Trophoblast cell (in vitro differentiated cells and primary cell): ENCODE measurements around the gene ITGB5.

Experiments
- DNase-seq, 2 donors: peaks; one replicate each; pipeline ENCODE4 v3.0.0-alpha.2; 2016
- H2AFZ ChIP-seq: 2 replicates; pipeline ENCODE4 v1.6.1; 2013; ENCODE audit warnings: low read length, moderate library complexity, mild to moderate bottlenecking; ENCODE audit not compliant: insufficient read depth, poor library complexity
- H2AK5ac ChIP-seq: 2 replicates; pipeline ENCODE4 v1.6.1; 2013; ENCODE audit warnings: mild to moderate bottlenecking, low read length
- H2BK120ac ChIP-seq: 2 replicates; pipeline ENCODE4 v1.6.1; 2013; ENCODE audit warnings: low read length, mild to moderate bottlenecking, moderate library complexity; ENCODE audit not compliant: insufficient read depth, poor library complexity
- H2BK12ac ChIP-seq: 2 replicates; pipeline ENCODE4 v1.6.1; 2013; ENCODE audit warnings: mild to moderate bottlenecking, low read length, moderate library complexity
- H2BK5ac ChIP-seq: 2 replicates; pipeline ENCODE4 v1.6.1; 2013; ENCODE audit warnings: low read length, low read depth, moderate library complexity, mild to moderate bottlenecking; ENCODE audit not compliant: poor library complexity
- H3K14ac ChIP-seq: 2 replicates; pipeline ENCODE4 v1.6.1; 2013; ENCODE audit warnings: mild to moderate bottlenecking, low read length
- H3K18ac ChIP-seq: 2 replicates; pipeline ENCODE4 v1.6.1; 2013; ENCODE audit warnings: mild to moderate bottlenecking, low read length
- H3K23ac ChIP-seq: 2 replicates; pipeline ENCODE4 v1.6.1; 2013; ENCODE audit warnings: low read length
- H3K27ac ChIP-seq: 2 replicates; pipeline ENCODE4 v1.5.1; 2013; ENCODE audit warnings: low read depth, mild to moderate bottlenecking, inconsistent platforms, low read length, moderate library complexity
- H3K27me3 ChIP-seq: 2 replicates; pipeline ENCODE4 v1.6.1; 2013; ENCODE audit warnings: inconsistent platforms, mild to moderate bottlenecking, low read length, moderate library complexity; ENCODE audit not compliant: insufficient read depth
- H3K36me3 ChIP-seq, 2 experiments: 1 replicate in 1 of 2; 2 replicates in 1 of 2; pipeline ENCODE4 v1.6.1; 2013; ENCODE audit warnings: low read length in 2 of 2, mild to moderate bottlenecking in 2 of 2, moderate library complexity in 1 of 2; ENCODE audit not compliant: insufficient read depth in 2 of 2, control insufficient read depth in 1 of 2
- H3K4ac ChIP-seq: 2 replicates; pipeline ENCODE4 v1.6.1; 2013; ENCODE audit warnings: low read depth, mild to moderate bottlenecking, low read length, moderate library complexity
- H3K4me1 ChIP-seq, 2 experiments: 1 replicate in 1 of 2; 2 replicates in 1 of 2; pipeline ENCODE4 v1.6.1; 2013; ENCODE audit warnings: low read length in 2 of 2, mild to moderate bottlenecking in 2 of 2, moderate library complexity in 1 of 2; ENCODE audit not compliant: insufficient read depth in 2 of 2, control insufficient read depth in 1 of 2
- H3K4me2 ChIP-seq: 2 replicates; pipeline ENCODE4 v1.6.1; 2013; ENCODE audit warnings: inconsistent platforms, mild to moderate bottlenecking, low read length, moderate library complexity
- H3K4me3 ChIP-seq: 2 replicates; pipeline ENCODE4 v1.5.1; 2013; ENCODE audit warnings: mild to moderate bottlenecking, low read depth, low read length, inconsistent platforms
- H3K79me1 ChIP-seq: one replicate; pipeline ENCODE4 v1.6.1; 2013; ENCODE audit warnings: low read length
- H3K79me2 ChIP-seq: 2 replicates; pipeline ENCODE4 v1.6.1; 2013; ENCODE audit warnings: low read length, mild to moderate bottlenecking; ENCODE audit not compliant: control insufficient read depth, insufficient read depth, poor library complexity
- H3K9ac ChIP-seq: 2 replicates; pipeline ENCODE4 v1.6.1; 2013; ENCODE audit warnings: mild to moderate bottlenecking, low read length
- H3K9me3 ChIP-seq: 2 replicates; pipeline ENCODE4 v1.6.1; 2013; ENCODE audit warnings: low read depth, mild to moderate bottlenecking, control low read depth, inconsistent platforms, low read length; ENCODE audit not compliant: insufficient read depth
- H4K12ac ChIP-seq: 2 replicates; pipeline ENCODE4 v1.6.1; 2013; ENCODE audit warnings: low read depth, mild to moderate bottlenecking, low read length, moderate library complexity
- H4K8ac ChIP-seq: 2 replicates; pipeline ENCODE4 v1.6.1; 2013; ENCODE audit warnings: low read depth, mild to moderate bottlenecking, low read length, moderate library complexity
- H4K91ac ChIP-seq: one replicate; pipeline ENCODE4 v1.6.1; 2013; ENCODE audit warnings: low read depth, mild to moderate bottlenecking, low read length, moderate library complexity
- WGBS: extraction: QIAGEN DNeasy Blood & Tissue Kit; methylation state at CpG from one replicate; pipeline ENCODE4 v1.1.7; 2013; ENCODE audit warnings: missing lambda C conversion rate; ENCODE audit not compliant: insufficient read length, insufficient coverage; ENCODE audit errors: extremely low coverage; 5-methylcytosine and 5-hydroxymethylcytosine counted together

Gene ITGB5

GRCh38 chr3:124881976-124882697 is 5.0 kb downstream of the ITGB5 start:
- Histone ChIP-seq H3K27ac (peak overlapping the region; percentile 9), H2BK5ac (no peak overlapping the region), H2AK5ac (no peak overlapping the region), H3K23ac (no peak overlapping the region), H3K4me2 (no peak overlapping the region), H3K27me3 (no peaks in the 10 kb centered on the region), H3K79me1 (peaks cover 14% of the 10 kb centered on the region), H3K14ac (no peak overlapping the region), H3K9me3 (no peaks in the 10 kb centered on the region), H3K36me3 (peaks cover 2 to 5% of the 10 kb centered on the region in 2 experiments), H2BK120ac (no peak overlapping the region), H3K4ac (peak overlapping the region; percentile 90), H3K9ac (no peak overlapping the region), H4K91ac (no peak overlapping the region), H4K8ac (no peak overlapping the region), H2AFZ (no peak overlapping the region), H4K12ac (no peak overlapping the region), H3K18ac (no peak overlapping the region), H3K4me1 (peaks cover 31 to 43% of the 10 kb centered on the region in 2 experiments), H2BK12ac (no peak overlapping the region), H3K79me2 (peaks cover 36% of the 10 kb centered on the region), H3K4me3 (no peak overlapping the region)
- DNase-seq, result no peak
- no CpG with 5 or more reads among the region's 11 CpGs for WGBS

GRCh38 chr3:124879337-124879680 is 7.9 kb downstream of the ITGB5 start:
- Histone ChIP-seq H2AFZ (no peak overlapping the region), H3K9ac (no peak overlapping the region), H2BK120ac (no peak overlapping the region), H2AK5ac (no peak overlapping the region), H3K36me3 (peaks cover 2 to 5% of the 10 kb centered on the region in 2 experiments), H3K4me2 (no peak overlapping the region), H3K4ac (peak overlapping the region; percentile 90), H3K79me2 (peaks cover 27% of the 10 kb centered on the region), H3K27me3 (no peaks in the 10 kb centered on the region), H2BK12ac (no peak overlapping the region), H3K4me1 (peaks cover 24 to 43% of the 10 kb centered on the region in 2 experiments), H3K4me3 (no peak overlapping the region), H3K9me3 (no peaks in the 10 kb centered on the region), H3K14ac (no peak overlapping the region), H3K79me1 (peaks cover 2% of the 10 kb centered on the region), H4K8ac (no peak overlapping the region), H4K12ac (no peak overlapping the region), H4K91ac (no peak overlapping the region), H3K18ac (no peak overlapping the region), H2BK5ac (no peak overlapping the region), H3K23ac (no peak overlapping the region), H3K27ac (no peak overlapping the region)
- DNase-seq, result no peak

- H3K4me1 ChIP-seq, result peaks cover 20 to 40% of the 10 kb centered on the region in 2 experiments
- no peak overlapping the region for H4K12ac ChIP-seq
- no peak overlapping the region for H3K18ac ChIP-seq
- H3K79me2 ChIP-seq, result peaks cover 27% of the 10 kb centered on the region
- no peak overlapping the region for H3K23ac ChIP-seq
- H3K79me1 ChIP-seq, result peaks cover 2% of the 10 kb centered on the region
- no peak overlapping the region for H2BK120ac ChIP-seq
- no peak overlapping the region for H3K4me2 ChIP-seq
- H4K8ac ChIP-seq, result no peak overlapping the region
- H4K91ac ChIP-seq, result no peak overlapping the region
- H3K14ac ChIP-seq, result no peak overlapping the region
- H2AK5ac ChIP-seq, result no peak overlapping the region
- no peak overlapping the region for H3K4me3 ChIP-seq
- H2BK5ac ChIP-seq, result no peak overlapping the region
- H3K9ac ChIP-seq, result no peak overlapping the region
- H2BK12ac ChIP-seq, result no peak overlapping the region
- H2AFZ ChIP-seq, result no peak overlapping the region
- H3K27me3 ChIP-seq, result no peaks in the 10 kb centered on the region
- H3K36me3 ChIP-seq, result peaks cover 2 to 5% of the 10 kb centered on the region in 2 experiments
- peak overlapping the region; percentile 90 for H3K4ac ChIP-seq
- DNase-seq, result no peak
- H3K27ac ChIP-seq, result no peak overlapping the region
- H3K9me3 ChIP-seq, result no peaks in the 10 kb centered on the region
- no CpG with 5 or more reads among the region's 6 CpGs for WGBS
These were observed 8.4 kb downstream of the ITGB5 start for GRCh38 chr3:124878561-124879336.

- peaks cover 16 to 34% of the 10 kb centered on the region in 2 experiments for H3K4me1 ChIP-seq
- peak in 1 of 2 donors; percentile 4 for DNase-seq
- H4K91ac ChIP-seq, result no peak overlapping the region
- H3K79me1 ChIP-seq, result peaks cover 2% of the 10 kb centered on the region
- H3K4me2 ChIP-seq, result no peak overlapping the region
- H3K4me3 ChIP-seq, result no peak overlapping the region
- H3K79me2 ChIP-seq, result peaks cover 26% of the 10 kb centered on the region
- H3K27ac ChIP-seq, result no peak overlapping the region
- H3K9ac ChIP-seq, result no peak overlapping the region
- H3K14ac ChIP-seq, result no peak overlapping the region
- H3K18ac ChIP-seq, result no peak overlapping the region
- H3K27me3 ChIP-seq, result no peaks in the 10 kb centered on the region
- no peak overlapping the region for H2BK5ac ChIP-seq
- no peak overlapping the region for H2BK120ac ChIP-seq
- H3K4ac ChIP-seq, result peak overlapping the region; percentile 68
- no CpG with 5 or more reads among the region's 3 CpGs for WGBS
- H4K12ac ChIP-seq, result no peak overlapping the region
- no peak overlapping the region for H3K23ac ChIP-seq
- peaks cover 3 to 6% of the 10 kb centered on the region in 2 experiments for H3K36me3 ChIP-seq
- no peak overlapping the region for H2AK5ac ChIP-seq
- no peak overlapping the region for H2AFZ ChIP-seq
- no peak overlapping the region for H4K8ac ChIP-seq
- no peak overlapping the region for H2BK12ac ChIP-seq
- H3K9me3 ChIP-seq, result no peaks in the 10 kb centered on the region
These were observed 9.5 kb downstream of the ITGB5 start for GRCh38 chr3:124877674-124878073.
